ENCODE measurements around the gene KANSL1.
"Not testable (repeated sequence)": the region's sequence is repeated elsewhere in the genome, so short reads cannot be mapped to it uniquely, and the experiment has no call there.

DNA sequence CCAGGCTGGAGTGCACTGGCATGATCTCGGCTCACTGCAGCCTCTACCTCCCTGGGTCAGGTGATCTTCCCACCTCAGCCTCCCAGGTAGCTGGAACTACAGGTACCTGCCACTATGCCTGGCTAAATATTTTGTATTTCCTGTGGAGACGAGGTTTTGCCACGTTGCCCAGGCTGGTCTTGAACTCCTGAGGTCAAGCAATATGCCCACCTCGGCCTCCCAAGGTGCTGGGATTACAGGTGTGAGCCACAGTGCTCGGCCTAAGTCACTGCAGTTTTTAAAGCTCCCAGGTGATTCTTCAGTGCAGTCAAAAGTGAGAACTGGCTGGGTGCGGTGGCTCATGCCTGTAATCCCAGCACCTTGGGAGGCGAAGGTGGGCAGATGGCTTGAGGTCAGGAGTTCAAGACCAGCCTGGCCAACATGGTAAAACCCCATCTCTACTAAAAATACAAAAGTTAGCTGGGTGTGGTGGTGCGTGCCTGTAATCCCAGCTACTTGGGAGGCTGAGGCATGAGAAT, 173.8 kb downstream of the KANSL1 start:
- not testable (repeated sequence) for TF ChIP-seq POLR2A (IDR thresholded peaks at IDR 0.05; ENCODE audit: low read depth, low read length); RAD21 (IDR thresholded peaks at IDR 0.05; ENCODE audit: low read length)
- TF ChIP-seq, protein P1, sequence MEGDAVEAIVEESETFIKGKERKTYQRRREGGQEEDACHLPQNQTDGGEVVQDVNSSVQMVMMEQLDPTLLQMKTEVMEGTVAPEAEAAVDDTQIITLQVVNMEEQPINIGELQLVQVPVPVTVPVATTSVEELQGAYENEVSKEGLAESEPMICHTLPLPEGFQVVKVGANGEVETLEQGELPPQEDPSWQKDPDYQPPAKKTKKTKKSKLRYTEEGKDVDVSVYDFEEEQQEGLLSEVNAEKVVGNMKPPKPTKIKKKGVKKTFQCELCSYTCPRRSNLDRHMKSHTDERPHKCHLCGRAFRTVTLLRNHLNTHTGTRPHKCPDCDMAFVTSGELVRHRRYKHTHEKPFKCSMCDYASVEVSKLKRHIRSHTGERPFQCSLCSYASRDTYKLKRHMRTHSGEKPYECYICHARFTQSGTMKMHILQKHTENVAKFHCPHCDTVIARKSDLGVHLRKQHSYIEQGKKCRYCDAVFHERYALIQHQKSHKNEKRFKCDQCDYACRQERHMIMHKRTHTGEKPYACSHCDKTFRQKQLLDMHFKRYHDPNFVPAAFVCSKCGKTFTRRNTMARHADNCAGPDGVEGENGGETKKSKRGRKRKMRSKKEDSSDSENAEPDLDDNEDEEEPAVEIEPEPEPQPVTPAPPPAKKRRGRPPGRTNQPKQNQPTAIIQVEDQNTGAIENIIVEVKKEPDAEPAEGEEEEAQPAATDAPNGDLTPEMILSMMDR (conservative IDR thresholded peaks at IDR 0.05; ENCODE audit: low read depth, low read length), result not testable (repeated sequence)
- TF ChIP-seq, protein P2, sequence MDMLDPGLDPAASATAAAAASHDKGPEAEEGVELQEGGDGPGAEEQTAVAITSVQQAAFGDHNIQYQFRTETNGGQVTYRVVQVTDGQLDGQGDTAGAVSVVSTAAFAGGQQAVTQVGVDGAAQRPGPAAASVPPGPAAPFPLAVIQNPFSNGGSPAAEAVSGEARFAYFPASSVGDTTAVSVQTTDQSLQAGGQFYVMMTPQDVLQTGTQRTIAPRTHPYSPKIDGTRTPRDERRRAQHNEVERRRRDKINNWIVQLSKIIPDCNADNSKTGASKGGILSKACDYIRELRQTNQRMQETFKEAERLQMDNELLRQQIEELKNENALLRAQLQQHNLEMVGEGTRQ (IDR thresholded peaks at IDR 0.05; ENCODE audit: low read depth, low read length), result not testable (repeated sequence)

Data from IMR-90 (cell line).